Measurements from ENCODE around the gene MED22.

The MED22 gene

DNA sequence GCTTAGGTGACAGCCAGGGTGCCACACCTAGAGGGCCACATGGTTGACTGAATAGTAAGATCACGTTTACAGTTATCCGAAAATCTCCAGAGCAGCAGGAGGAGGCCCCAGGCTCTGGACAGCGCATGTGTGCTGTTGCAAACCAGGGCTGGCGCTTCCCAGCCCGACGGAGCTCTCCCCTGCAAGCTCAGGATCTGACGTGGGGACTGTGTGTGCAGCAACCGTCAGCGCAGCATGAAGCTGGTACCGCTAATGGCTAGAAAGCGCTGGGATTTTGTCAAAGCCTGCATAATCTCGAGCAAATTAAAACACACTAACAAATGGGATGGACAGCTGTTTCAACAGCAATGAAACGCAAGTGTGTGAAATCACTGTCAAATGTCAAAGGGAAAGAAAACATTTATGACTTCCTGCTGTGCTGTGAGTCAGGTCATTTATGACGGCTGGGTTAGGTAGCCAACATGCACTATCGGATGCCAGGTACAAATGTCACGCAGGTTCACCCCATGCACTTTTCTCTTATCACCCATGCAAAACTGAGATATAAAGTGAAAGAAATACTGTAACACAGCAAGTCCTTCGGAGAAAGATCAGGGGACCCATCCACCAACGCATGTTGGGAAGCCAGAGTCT, 20.4 kb upstream of the MED22 start:
- DNase-seq (ENCODE audit: extremely low read depth, insufficient read length), result no peak
- no peak overlapping the region for H3K4me3 ChIP-seq (replicated peaks; ENCODE audit: low read depth, low read length)
- H3K36me3 ChIP-seq (ENCODE audit: control insufficient read depth, insufficient read depth, low read length), result peaks cover 58% of the 10 kb centered on the region
- no peaks in the 10 kb centered on the region for H3K27me3 ChIP-seq (replicated peaks; ENCODE audit: control insufficient read depth, insufficient read depth, low read length)
- TF ChIP-seq, protein P1, sequence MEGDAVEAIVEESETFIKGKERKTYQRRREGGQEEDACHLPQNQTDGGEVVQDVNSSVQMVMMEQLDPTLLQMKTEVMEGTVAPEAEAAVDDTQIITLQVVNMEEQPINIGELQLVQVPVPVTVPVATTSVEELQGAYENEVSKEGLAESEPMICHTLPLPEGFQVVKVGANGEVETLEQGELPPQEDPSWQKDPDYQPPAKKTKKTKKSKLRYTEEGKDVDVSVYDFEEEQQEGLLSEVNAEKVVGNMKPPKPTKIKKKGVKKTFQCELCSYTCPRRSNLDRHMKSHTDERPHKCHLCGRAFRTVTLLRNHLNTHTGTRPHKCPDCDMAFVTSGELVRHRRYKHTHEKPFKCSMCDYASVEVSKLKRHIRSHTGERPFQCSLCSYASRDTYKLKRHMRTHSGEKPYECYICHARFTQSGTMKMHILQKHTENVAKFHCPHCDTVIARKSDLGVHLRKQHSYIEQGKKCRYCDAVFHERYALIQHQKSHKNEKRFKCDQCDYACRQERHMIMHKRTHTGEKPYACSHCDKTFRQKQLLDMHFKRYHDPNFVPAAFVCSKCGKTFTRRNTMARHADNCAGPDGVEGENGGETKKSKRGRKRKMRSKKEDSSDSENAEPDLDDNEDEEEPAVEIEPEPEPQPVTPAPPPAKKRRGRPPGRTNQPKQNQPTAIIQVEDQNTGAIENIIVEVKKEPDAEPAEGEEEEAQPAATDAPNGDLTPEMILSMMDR (IDR thresholded peaks at IDR 0.05; ENCODE audit: insufficient read depth, low read length, poor library complexity, severe bottlenecking), result no peak

DNA sequence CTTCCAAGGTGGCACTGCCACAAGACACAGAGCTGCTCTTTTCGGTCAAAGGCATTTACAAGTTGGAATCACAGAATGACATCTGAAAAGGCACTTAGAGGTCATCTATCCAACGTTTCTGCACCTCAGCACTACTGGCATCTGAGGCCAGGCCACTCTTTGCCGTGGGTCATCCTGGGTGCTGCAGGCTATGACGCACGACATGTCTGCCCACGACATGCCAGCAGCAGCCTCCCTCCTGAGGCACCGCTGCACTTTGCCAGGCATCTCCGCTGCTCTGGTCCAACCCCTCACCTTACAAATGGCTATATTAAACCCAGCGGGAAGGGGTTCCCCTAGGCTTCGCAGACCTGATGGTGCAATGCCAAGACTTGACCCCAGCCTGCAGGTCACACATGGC, 19.8 kb upstream of the MED22 start:
- DNase-seq (ENCODE audit: extremely low read depth, insufficient read length), result no peak
- TF ChIP-seq, protein P1 (IDR thresholded peaks at IDR 0.05; ENCODE audit: insufficient read depth, low read length, poor library complexity, severe bottlenecking), result no peak
- H3K36me3 ChIP-seq (ENCODE audit: control insufficient read depth, insufficient read depth, low read length), result peaks cover 61% of the 10 kb centered on the region
- H3K27me3 ChIP-seq (replicated peaks; ENCODE audit: control insufficient read depth, insufficient read depth, low read length), result no peaks in the 10 kb centered on the region
- no peak overlapping the region for H3K4me3 ChIP-seq (replicated peaks; ENCODE audit: low read depth, low read length)

DNA sequence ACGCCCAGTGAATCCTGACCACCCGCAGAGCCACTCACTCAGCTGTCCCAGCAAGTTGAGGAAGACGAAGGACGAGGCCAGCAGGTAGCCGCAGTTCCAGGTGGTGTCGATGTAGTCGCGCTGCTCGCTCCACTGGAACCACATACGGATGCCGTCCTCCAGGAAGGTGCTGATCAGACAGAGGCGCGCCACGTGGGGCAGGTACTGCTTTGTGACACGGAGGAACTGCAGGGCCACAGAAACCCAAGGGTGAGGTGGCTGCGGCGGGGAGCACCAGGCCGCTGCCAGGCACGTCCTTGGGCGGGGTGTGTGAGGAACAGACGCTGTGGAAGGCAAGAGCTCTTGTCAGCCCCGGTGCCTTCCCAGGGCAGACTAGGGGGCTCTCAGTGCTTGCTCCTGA, 19.3 kb upstream of the MED22 start:
- H3K36me3 ChIP-seq (ENCODE audit: control insufficient read depth, insufficient read depth, low read length), result peaks cover 61% of the 10 kb centered on the region
- no peak for DNase-seq (ENCODE audit: extremely low read depth, insufficient read length)
- TF ChIP-seq, protein P1 (IDR thresholded peaks at IDR 0.05; ENCODE audit: insufficient read depth, low read length, poor library complexity, severe bottlenecking), result no peak
- H3K27me3 ChIP-seq (replicated peaks; ENCODE audit: control insufficient read depth, insufficient read depth, low read length), result no peaks in the 10 kb centered on the region
- H3K4me3 ChIP-seq (replicated peaks; ENCODE audit: low read depth, low read length), result no peak overlapping the region

DNA sequence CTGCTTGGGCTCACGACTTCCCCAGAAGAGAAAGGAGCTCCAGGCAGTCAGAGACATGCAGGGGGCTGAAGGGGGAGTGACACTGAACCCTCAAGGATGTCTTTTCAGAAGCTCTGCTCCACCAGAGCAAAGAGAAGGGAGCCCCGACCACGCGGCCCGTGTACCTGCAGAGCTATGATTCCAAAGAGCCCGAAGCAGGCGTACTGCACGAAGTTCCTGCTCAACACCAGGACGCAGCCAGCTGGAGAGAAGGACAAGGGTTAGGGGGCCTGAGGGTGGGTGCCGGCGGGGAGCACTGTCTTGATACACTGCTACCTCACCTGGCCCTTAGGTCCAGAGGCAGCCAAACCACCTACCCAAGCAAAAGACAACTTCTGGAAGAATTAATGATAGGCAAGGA, 18.5 kb upstream of the MED22 start:
- TF ChIP-seq, protein P1 (IDR thresholded peaks at IDR 0.05; ENCODE audit: insufficient read depth, low read length, poor library complexity, severe bottlenecking), result no peak
- peaks cover 66% of the 10 kb centered on the region for H3K36me3 ChIP-seq (ENCODE audit: control insufficient read depth, insufficient read depth, low read length)
- DNase-seq (ENCODE audit: extremely low read depth, insufficient read length), result no peak
- H3K27me3 ChIP-seq (replicated peaks; ENCODE audit: control insufficient read depth, insufficient read depth, low read length), result no peaks in the 10 kb centered on the region
- H3K4me3 ChIP-seq (replicated peaks; ENCODE audit: low read depth, low read length), result no peak overlapping the region

DNA sequence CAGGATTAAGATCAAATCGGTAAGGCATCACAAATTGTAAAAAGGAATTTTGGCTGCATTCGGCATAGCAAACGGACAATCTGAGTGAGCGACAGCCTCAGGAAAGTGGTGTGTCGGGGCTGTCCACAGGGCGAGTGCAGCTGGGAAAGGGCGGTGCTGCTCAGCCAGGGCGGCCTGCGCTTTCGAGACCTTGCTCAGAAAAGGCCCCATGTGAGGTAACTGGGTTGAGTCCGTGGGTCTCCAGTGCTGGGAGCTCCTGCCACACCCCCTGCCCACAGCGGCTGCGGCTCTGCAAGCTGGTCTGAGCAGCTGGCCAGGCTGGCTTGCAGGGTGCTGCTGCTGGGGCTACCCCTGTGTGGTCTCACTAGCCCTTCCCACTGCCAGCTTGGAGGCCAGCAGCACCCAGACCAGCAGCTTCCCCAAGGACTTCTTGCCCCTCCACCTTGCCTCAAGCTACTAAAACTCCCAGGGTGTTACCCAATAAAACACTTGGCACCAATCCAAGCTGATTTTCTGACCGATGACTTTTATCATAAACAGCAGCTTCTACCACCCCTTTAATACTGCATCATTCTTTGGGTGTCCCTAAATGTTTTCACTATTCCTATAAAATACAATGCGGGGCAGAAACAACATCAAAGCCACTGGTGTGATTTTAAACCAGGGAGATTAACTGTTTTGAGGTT, 14.6 kb upstream of the MED22 start:
- Histone ChIP-seq H3K4me3 (replicated peaks; ENCODE audit: low read depth, low read length) (no peak overlapping the region), H3K36me3 (ENCODE audit: control insufficient read depth, insufficient read depth, low read length) (peaks cover 55% of the 10 kb centered on the region), H3K27me3 (replicated peaks; ENCODE audit: control insufficient read depth, insufficient read depth, low read length) (no peaks in the 10 kb centered on the region)
- no peak for DNase-seq (ENCODE audit: extremely low read depth, insufficient read length)
- TF ChIP-seq, protein P1 (IDR thresholded peaks at IDR 0.05; ENCODE audit: insufficient read depth, low read length, poor library complexity, severe bottlenecking), result no peak

Measured in GM06990 (cell line).